Tibial artery (tissue), 4 donors: ENCODE results near the gene KPNA4.

ENCODE experiments used
- DNase-seq, 2 donors: peaks; one replicate each; pipeline ENCODE4 v3.0.0-alpha.2; 2019
- H3K27ac ChIP-seq, 2 donors: fragments of 200-600 bp; sonication (generic) in 1 of 2; 1 replicate in 1 of 2; 2 replicates in 1 of 2; pipeline ENCODE4 v1.5.1; 2018 to 2019; ENCODE audit warnings: mild to moderate bottlenecking in 1 of 2
- H3K27me3 ChIP-seq, 2 donors: fragments of 200-600 bp; sonication (generic) in 1 of 2; one replicate each; pipeline versions ENCODE4 v1.5.1 to v1.6.0; 2016 to 2019
- H3K36me3 ChIP-seq, 3 donors: fragments of 200-600 bp; sonication (generic) in 2 of 3; one replicate each; pipeline ENCODE4 v1.5.1; 2016 to 2019; ENCODE audit warnings: mild to moderate bottlenecking in 2 of 3
- H3K4me1 ChIP-seq, 4 donors: fragments of 200-600 bp; sonication (generic) in 2 of 4; 1 replicate in 3 of 4; 2 replicates in 1 of 4; pipeline ENCODE4 v1.5.1; 2016 to 2019
- H3K4me3 ChIP-seq, 2 donors: fragments of 200-600 bp; sonication (generic) in 1 of 2; 1 replicate in 1 of 2; 2 replicates in 1 of 2; pipeline ENCODE4 v1.5.1; 2018 to 2019; ENCODE audit warnings: mild to moderate bottlenecking in 2 of 2
- H3K9me3 ChIP-seq, 3 donors: fragments of 200-600 bp; sonication (generic) in 1 of 3; one replicate each; pipeline ENCODE4 v1.5.1; 2016 to 2019
- CTCF ChIP-seq, 2 experiments: fragments of 200-600 bp in 1 of 2; fragments of 450-650 bp in 1 of 2; IDR thresholded peaks; one replicate each; pipeline ENCODE4 v1.5.1; 2017 to 2019; ENCODE audit warnings: antibody characterized with exemption in 2 of 2, mild to moderate bottlenecking in 1 of 2, moderate library complexity in 1 of 2
- intact Hi-C: fragments of 100-400 bp; cut with DNase I; formaldehyde crosslinking; loops from one replicate; pipeline ENCODE4 v1.15.0; 2023; ENCODE audit warnings: low total_unique reads

KPNA4 gene

GRCh38 chr3:160553827-160554226 lies 11.5 kb downstream of the KPNA4 start:
- H3K36me3 ChIP-seq: no peaks in the 10 kb centered on the region
- H3K4me3 ChIP-seq: no peak overlapping the region
- intact Hi-C loops: no loop called here
- no peak for DNase-seq
- TF ChIP-seq CTCF (IDR thresholded peaks at IDR 0.05): no peak
- no peaks in the 10 kb centered on the region for H3K9me3 ChIP-seq
- H3K27ac ChIP-seq: no peak overlapping the region
- H3K4me1 ChIP-seq: peaks cover 0 to 39% (median 12%) of the 10 kb centered on the region in 4 donors
- no peaks in the 10 kb centered on the region for H3K27me3 ChIP-seq

- peaks cover 0 to 45% (median 4%) of the 10 kb centered on the region in 4 donors for H3K4me1 ChIP-seq
- no peaks in the 10 kb centered on the region for H3K27me3 ChIP-seq
- no peak overlapping the region for H3K27ac ChIP-seq
- no peaks in the 10 kb centered on the region for H3K9me3 ChIP-seq
- intact Hi-C loops: no loop called here
- DNase-seq: no peak
- TF ChIP-seq CTCF (IDR thresholded peaks at IDR 0.05): no peak
- H3K36me3 ChIP-seq: no peaks in the 10 kb centered on the region
- H3K4me3 ChIP-seq: no peak overlapping the region
Observed at GRCh38 chr3:160546727-160547126, 18.6 kb downstream of the KPNA4 start.

GRCh38 chr3:160545504-160545871 lies 19.9 kb downstream of the KPNA4 start:
- no peak for TF ChIP-seq CTCF (IDR thresholded peaks at IDR 0.05)
- H3K9me3 ChIP-seq: no peaks in the 10 kb centered on the region
- H3K27me3 ChIP-seq: no peaks in the 10 kb centered on the region
- H3K36me3 ChIP-seq: no peaks in the 10 kb centered on the region
- intact Hi-C loops: no loop called here
- peaks cover 0 to 45% (median 4%) of the 10 kb centered on the region in 4 donors for H3K4me1 ChIP-seq
- no peak for DNase-seq
- no peak overlapping the region for H3K4me3 ChIP-seq
- H3K27ac ChIP-seq: no peak overlapping the region

GRCh38 chr3:160544844-160545503 lies 20.4 kb downstream of the KPNA4 start:
- no peak for TF ChIP-seq CTCF (IDR thresholded peaks at IDR 0.05)
- no peaks in the 10 kb centered on the region for H3K9me3 ChIP-seq
- H3K36me3 ChIP-seq: no peaks in the 10 kb centered on the region
- no peak overlapping the region for H3K4me3 ChIP-seq
- H3K27ac ChIP-seq: no peak overlapping the region
- DNase-seq: no peak
- intact Hi-C loops: no loop called here
- H3K4me1 ChIP-seq: peaks cover 0 to 45% (median 4%) of the 10 kb centered on the region in 4 donors
- H3K27me3 ChIP-seq: no peaks in the 10 kb centered on the region

- H3K36me3 ChIP-seq: no peaks in the 10 kb centered on the region
- intact Hi-C loops: no loop called here
- peaks cover 0 to 48% (median 3%) of the 10 kb centered on the region in 4 donors for H3K4me1 ChIP-seq
- H3K27ac ChIP-seq: no peak overlapping the region
- no peak for TF ChIP-seq CTCF (IDR thresholded peaks at IDR 0.05)
- H3K4me3 ChIP-seq: no peak overlapping the region
- no peaks in the 10 kb centered on the region for H3K9me3 ChIP-seq
- DNase-seq: no peak
- no peaks in the 10 kb centered on the region for H3K27me3 ChIP-seq
Observed at GRCh38 chr3:160540551-160540950, 24.8 kb downstream of the KPNA4 start.

- no peak overlapping the region for H3K4me3 ChIP-seq
- H3K4me1 ChIP-seq: peaks cover 0 to 34% (median under 1%) of the 10 kb centered on the region in 4 donors
- no peaks in the 10 kb centered on the region for H3K9me3 ChIP-seq
- H3K27me3 ChIP-seq: no peaks in the 10 kb centered on the region
- H3K27ac ChIP-seq: no peak overlapping the region
- TF ChIP-seq CTCF (IDR thresholded peaks at IDR 0.05): no peak
- peaks cover 4 to 16% (median 16%) of the 10 kb centered on the region in 3 donors for H3K36me3 ChIP-seq
- no peak for DNase-seq
- intact Hi-C loops: no loop called here
Observed at GRCh38 chr3:160538895-160539294, 26.5 kb downstream of the KPNA4 start.
